Prostate gland (tissue), 2 donors: ENCODE data around the gene CFAP99.

Source experiments
- CTCF ChIP-seq, 4 experiments: fragments of 200-600 bp in 2 of 4; fragments of 450-650 bp in 2 of 4; sonication (generic) in 2 of 4; IDR thresholded peaks; 1 replicate in 3 of 4; 2 replicates in 1 of 4; pipeline ENCODE4 v1.5.1; 2016 to 2019; ENCODE audit warnings: antibody characterized with exemption in 4 of 4, mild to moderate bottlenecking in 2 of 4, moderate library complexity in 2 of 4
- POLR2A ChIP-seq: fragments of 450-650 bp; IDR thresholded peaks from one replicate; pipeline ENCODE4 v1.6.1; 2016; ENCODE audit warnings: antibody characterized with exemption, mild to moderate bottlenecking

GRCh38 chr4:2500547-2500946 lies 81.8 kb downstream of the CFAP99 start:
- TF ChIP-seq POLR2A, result no peak
- TF ChIP-seq CTCF (IDR thresholded peaks at IDR 0.05), result no peak
